Measurements from ENCODE around the gene SLBP.
A peak's percentile ranks its signal among the peaks of the same experiment; 100 is the strongest.

The SLBP gene

DNA sequence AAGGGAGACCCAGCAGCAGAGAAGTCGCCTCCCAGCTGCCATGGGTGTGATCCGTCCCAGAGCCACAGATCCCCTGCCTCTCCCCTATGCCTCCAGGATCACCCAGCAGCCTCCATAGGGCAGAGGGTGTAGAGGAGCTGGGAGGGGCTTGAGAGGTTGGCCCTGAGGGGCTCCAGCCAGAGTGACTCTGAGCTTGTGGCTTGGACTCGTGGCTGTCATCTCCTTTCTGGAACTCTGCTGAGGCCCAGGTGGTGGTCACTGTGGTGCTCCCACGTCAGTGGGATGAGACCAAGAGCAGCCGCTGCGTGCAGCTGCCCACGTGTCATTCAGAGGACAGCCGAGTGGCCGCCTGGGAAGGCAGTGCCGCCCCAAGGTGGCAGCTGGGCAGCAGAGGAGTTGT is 13.4 kb upstream of the SLBP start:
- DNase-seq = no peak

DNA sequence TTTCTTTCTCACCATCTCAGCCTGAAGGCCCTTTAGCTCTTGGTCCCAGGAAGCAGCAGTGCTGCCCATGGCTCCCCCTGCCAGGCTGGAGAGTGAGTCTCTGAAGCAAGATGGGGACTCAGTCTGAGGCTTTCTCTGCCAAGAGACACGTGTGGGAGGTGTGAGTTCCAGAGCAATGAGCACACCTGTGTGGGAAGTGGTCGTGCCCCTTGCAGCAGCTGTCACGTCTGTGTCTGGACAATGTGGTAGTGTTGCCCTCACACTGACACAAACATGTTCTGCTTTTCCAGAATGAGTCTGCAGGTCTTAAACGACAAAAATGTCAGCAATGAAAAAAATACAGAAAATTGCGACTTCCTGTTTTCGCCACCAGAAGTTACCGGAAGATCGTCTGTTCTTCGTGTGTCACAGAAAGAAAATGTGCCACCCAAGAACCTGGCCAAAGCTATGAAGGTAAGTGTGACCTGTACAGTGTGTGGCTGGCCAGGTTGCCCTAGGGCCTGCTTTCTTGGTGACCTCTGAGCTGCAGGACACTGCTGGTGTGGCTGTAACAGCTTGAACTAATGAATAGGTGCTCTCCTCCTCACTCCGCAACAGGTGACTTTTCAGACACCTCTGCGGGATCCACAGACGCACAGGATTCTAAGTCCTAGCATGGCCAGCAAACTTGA is 11.1 kb upstream of the SLBP start:
- no peak for DNase-seq

DNA sequence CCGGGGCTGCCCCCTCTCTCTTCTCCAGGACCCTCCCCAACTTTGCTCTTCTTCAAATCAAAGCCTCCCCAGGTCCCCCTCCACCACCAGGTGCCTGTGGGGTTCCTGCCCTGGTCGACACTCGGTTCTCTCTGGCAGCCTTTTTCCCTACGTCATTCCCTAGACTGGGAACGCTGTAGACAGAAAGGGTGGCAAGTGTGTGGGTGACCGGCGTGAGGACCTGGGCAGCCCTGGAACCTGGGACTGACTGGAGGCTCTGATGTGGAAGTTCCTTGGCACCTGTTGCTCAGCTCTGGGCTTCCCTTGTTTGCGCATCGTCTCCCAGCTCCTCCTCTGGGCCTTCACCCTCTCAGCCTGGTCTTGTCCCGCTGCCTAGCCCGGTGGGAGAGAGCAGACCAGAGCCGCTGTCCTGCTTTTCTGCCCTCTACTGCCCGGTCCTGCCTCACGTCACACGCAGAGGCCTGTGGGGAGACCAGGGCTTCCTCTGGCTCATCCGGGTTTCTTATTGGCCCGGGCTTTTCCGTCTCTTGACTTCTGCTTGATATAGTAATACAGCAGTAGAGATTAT is 10.5 kb upstream of the SLBP start:
- no peak for DNase-seq

DNA sequence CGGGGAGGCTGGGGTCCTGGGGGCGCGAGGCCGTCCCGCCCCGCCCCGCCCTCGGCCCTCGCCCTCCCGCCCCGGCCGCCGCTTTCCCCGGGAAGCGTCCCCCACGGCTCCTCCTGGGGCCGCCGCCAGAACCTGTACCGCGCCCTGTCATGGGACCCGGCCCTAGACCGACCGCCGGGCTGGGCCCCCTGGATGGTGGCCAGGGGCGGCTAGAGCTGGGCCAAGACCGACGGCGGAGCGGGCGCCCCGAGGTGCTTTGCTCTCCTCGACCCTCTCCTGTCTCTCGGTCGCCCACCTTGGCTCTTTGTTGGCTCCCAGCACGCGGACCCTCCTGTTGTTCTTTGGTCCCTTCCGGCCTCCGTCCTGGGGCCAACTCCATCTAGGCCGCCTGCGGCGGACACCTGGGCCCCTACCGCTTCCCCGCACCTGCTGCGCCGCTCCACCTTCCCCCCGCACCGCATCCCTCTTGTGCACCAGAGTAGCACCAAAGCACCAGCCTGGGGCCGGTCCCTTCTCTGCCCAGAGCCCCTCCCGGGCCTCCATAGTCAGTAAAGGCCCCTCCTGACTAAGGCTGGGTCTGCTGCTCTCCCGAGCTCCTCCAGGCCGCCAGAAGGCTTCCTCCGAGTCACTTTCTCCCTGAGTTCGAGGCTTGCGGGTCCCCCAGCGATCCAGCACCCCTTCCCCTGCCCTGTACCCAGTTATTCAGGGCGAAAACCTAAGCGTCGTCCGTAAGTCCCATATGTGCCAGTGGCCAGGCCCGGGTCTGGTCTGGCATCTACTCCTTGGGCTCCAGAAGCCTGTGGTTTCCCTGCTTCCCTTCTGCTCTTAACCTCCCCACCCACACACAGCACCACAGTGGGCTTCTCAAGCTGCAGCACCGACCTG is 9.8 kb upstream of the SLBP start:
- no peak for DNase-seq

DNA sequence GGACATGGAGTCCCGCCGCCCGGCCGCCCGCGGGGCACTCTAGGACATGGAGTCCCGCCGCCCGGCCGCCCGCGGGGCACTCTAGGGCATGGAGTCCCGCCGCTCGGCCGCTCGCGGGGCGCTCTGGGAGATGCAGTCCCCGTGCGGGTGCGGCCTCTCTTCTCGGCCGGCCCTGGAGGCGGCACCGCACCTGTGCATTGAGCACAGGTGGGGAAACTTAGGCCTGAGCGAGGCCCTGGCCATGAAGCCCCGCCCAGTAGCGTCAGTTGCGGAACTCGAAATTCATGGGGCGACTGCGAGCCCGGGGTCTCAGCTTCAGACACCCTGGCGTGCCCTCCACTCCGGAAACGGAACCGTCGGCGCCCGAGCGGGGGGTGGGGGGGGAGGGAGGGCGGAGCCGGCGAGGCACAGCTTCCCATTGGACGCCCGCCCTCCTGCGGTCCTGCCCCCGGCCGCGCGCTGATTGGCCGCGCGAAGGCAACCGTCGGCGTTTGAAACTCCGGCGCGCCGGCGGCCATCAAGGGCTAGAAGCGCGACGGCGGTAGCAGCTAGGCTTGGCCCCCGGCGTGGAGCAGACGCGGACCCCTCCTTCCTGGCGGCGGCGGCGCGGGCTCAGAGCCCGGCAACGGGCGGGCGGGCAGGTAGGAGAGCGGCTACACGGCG is 9.0 kb upstream of the SLBP start, which contains the start of the genes TACC3 and TMEM129:
Gene TACC3 (plus strand): TSS at position 519 of the 663 bp plus-strand sequence. CDS start 1,901 bp downstream, outside the sequence.
Gene TMEM129 (minus strand): TSS at position 321 of the 663 bp plus-strand sequence. CDS start 486 bp downstream, outside the sequence.
- peak; percentile 87 for DNase-seq

DNA sequence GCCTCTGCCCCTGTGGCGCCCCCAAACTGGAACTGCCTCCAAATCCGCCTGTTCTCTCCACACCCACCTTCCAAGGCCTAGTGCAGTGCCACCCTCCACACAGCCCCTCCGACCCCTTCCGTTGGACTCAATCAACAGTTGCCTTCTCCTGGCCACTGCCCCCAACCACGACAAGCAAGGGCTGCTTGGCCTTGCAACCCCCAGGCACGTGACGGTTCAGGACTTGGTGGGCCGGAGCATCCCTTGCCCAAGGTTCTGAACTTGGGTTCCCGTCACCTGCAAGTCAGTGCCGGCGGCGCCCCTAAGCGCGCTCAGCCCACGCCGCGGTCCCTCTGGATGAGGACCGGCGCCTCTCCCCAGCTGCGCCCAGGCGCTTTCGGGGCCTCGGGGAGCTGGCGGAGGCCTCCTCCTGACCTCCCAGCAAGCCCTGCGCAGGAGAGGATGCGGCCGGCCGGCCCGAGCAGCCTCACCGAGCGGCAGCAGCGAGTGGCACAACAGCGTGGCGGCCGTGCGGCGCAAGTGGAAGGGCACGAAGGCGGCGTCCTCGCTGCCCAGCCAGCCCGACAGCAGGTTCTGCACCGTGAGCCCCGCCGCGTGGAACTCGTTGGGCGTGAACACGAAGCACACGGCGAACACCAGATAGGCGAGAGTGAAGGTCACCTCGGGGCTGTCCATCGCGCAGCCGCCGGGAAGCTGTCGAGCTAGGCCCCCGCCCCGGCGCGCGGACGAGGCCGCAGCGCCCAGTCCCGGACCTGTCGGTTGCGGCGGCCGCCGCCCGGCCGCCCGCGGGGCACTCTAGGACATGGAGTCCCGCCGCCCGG is 8.3 kb upstream of the SLBP start:
- DNase-seq = no peak

DNA sequence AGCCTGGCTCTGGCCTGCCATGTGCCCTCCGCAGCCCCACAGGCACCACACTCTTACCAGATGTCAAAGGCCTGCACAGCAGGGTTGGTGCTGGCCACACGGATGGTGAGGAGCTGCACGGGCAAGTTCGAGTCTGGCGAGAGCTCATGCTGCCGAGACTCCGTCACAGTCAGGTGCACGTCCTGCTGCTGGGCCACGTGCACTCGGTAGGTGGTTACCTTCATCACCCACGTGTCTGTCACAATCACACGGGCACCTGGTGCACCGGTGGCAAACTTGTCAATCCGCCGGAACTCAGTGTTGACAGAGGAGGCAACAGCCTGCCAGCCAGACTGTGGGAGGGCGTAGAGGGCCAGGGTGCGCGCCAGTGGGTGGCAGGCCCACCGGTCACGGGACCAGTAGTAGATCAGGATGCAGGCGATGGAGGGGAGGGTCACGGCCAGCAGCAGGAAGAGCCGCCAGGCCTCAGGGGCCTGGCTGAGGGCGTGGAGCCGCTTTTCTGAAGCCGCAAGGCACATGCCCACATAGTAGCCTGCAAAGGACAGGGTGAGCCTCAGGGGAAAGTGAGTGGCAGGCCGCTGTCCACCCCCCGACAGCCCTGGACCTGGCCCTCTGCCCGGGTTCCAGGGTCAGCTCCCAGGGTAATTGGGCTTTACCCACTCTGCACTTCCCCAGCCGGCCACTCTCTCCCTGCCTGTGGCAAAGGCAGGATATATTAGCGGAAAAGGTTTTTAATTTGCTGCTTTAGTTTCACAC is 6.2 kb upstream of the SLBP start:
- DNase-seq = no peak

DNA sequence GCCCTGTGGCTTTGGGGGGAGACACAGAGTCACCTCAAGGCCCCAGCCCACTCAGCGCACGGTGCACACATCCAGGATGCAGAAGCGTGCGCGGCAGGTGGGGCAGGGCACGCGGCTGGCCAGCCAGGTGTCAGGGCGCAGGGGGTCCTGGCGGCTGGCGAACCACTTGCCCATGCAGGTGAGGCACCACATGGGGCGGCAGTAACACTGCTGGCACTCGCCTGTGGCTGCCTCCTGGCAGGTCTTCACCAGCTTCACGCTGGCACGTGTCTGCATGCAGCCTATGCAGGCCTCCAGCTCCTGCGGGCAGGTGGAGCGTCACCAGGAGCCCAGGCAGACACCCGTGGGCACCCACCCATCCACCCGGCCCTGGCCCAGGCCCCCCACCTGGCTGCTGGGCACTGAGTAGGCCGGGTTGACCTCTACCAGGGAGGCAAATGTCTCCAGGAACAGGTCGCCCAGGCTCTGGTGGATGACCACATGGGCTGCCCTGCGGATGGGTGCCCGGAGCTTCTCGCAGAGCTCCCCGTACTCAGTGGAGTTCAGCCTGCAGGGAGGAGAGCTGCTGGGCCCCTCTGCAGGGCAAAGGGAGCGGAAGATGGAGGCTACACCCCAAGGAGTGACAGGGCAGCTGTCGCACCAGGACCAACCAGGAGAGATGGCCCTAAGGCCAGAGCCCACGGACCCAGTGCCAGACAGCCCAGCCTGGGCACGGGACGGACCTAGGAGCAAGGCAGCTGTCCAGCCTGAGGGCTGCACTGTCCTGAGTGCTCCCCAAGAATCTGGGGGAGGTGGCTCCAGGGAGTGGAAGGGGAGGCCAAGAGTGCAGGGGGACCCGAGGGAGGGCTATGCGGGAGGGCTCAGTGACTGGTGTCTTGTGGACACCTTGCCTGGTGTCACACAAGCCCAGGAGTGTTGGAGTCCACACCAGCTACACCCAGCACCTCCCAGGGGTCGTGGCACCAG is 5.3 kb upstream of the SLBP start:
- no peak for DNase-seq

DNA sequence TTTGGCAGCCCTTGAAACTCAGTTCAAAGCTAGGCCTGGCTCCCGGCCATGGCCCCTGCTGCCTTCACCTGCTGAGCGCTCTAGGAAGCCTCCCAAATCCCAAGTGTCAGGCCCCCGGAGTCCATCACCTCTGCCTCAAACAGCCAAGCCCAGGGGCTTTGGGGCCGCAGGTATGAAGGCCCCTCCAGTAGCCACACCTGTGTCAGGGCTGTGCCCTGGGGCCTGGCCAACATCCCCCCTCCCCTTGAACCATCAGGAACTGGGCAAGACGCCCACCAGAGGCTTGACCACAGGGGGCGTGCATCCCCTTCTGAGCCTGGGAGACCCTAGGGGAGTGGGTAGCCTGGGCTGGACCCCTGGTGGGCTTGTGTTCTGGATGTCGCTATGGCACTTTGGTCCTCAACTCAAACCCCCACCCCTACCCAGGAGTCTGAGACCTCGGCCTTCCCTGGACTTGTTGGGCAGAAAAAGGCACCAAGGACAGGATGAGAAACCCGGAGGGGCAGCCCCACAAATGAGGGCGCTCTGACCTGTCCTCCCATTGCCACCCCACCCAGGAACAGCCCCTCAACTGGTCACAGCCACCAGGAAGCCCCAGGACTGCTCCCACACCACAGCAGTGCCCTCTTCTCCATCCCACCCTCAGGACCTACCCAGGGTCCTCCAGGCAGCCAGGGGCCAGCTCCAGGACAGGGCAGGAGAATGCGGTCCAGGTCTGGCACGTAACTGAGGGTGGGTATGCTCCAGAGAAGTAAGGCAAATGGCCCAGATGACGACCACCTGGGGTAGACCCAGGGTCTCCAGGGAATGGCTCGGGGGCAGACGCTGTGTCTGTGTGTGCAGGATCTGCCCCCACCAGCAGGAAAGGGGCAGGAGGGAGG is 4.2 kb upstream of the SLBP start:
- no peak for DNase-seq

DNA sequence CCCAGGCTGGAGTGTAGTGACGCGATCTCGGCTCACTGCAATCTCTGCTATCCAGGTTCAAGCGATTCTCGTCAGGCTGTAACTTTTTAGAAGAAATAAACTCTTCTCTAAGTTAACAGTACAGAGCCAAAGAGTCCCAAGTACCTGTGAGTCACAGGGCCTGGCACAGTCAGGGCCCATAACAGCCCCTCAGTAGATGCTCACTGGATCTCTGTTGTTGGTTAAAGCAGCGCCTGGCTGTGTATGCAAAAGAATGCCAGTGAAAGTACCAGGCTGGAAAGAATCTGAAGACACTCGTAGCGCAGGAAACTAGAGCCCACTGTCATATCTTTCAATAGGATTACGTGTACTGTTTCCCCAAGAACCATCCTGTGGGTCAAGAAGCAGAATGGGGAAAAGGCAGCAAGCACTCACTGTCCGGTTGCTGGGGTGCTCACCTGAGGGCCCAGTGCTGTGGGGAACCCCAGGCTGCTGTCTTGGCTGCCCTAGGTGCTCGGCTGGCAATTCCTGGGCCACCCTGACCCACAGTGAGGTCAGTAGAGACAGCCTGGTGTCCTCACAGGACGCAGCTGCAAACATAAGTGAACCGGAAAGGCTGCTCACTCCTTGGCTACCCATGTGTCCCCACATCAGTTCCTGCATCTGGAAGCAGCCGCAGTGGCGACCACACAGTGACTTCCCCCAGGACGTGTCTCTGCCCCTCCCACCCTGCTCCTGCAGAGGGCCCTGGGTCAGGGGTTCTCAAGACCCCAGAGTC is 3.1 kb upstream of the SLBP start:
- no peak for DNase-seq

DNA sequence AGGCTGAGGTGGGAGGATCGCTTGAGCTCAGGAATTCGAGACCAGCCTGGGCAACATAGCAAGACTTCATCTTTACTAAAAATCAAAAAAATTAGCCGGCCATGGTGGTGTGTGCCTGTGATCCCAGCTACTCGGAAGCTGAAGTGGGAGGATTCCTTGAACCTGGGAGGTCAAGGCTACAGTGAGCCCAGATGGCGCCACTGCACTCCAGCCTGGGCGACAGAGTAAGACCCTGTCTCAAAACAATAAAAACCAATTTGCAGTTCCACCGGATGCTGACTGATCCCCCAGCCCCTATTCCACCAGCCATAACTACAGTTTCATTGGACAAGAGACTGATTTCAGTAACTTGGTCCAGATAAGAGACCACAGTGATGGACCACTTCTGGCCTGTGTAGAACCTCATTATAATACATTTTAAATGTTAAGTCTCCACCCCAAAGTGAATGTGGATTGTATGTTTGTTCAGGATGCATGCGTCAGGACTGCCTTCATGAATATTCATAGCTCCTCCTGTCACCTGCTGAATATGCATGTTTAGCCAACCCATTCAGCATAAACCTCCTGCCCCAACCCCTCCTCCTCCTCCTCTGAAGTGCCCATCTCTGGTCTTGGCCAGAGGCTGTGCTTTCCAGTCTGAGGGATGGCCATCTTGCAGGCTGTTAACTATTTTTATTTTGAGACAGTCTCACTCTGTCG is 2.3 kb upstream of the SLBP start:
- DNase-seq = no peak

DNA sequence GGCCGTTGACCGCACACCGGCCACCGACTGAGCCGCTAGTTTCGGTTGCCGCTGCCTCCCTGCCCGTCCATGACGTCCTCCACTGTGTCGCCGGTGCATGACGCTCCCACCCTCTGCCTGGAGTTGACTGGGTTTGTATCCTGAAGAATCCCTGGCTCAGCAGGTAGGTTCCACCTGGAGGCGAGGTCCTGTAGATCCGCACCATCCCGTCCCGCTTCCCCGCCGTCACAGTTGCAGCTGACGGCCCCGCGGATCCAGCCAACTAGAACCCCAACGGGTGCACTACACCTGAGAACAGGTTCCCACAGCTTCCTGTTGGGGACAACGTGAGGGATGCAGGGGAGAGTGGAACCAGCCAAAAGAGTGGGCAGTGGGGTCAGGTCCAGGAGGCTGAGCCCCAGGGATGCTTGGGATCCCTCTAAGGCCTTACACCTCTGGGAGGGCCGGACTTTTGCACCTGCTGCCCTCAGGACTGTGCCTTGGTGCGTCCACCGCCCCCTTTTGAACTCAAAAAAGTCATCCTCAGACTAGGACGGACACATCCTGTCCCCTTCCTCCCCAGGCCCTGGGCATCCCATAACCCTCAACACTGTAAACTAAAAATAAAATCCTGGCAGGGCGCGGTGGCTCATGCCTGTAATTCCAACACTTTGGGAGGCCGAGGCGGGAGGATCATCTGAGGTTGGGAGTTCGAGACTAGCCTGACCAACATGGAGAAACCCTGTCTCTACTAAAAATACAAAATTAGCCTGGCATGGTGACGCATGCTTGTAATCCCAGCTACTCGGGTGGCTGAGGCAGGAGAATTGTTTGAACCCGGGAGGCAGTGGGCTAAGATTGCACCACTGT is 1.1 kb upstream of the SLBP start:
- no peak for DNase-seq

DNA sequence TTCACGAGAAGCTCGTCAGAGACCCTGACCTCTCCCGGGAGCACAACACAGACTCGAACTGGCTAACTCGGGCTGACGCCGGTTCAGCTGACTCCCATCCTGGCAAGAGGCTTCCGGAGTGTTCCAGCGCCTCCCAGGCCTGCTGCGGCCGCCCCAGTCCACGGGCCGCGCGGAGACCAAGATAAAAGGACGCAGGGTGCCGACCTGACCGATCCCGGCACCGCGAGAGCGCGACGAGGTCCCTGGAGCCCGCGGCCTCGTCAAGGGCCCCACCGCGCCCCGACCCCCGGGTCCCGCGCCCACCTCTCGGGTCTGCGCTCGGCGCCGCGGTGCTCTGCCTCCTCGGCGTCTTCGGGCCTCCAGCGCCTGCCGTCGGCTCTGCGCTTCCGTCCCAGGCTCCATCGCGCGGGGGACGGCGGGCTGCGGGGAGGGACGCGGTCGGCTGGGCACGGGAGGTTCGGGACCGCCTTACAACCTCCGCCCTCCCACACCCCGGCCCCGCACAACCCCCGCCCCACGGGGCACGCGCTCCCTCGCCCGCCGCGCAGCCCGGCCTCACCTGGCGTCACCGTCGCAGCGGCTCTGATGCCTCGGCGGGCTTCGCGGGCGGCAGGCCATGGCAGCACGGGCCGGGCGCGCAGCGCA is 426 bp downstream of the SLBP start:
- no peak for DNase-seq

DNA sequence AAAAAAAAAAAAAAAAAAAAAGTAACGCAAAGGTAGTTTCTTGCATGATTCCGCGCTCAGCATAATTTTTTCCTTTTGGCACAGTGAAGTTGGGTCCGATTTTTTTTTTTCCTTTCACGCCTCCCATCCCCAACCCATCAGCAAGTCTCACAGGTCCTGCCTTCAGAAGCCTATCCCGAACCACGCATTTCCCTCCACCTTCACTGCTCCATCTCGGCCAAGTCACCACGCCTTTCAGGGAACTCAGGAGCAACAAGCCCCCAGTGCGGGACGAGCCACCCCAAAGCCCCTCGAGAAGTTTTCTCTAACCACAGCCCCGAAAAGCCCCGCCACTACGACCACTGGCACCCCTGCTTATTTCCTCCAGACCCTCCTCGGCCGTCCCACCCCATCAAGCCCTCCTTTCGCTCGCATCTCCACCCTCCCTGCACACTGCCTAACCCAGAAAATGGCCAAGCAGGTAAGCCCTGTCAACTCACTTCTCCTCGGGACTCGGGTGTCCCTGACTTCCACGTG is 1.0 kb downstream of the SLBP start:
- DNase-seq = no peak

DNA sequence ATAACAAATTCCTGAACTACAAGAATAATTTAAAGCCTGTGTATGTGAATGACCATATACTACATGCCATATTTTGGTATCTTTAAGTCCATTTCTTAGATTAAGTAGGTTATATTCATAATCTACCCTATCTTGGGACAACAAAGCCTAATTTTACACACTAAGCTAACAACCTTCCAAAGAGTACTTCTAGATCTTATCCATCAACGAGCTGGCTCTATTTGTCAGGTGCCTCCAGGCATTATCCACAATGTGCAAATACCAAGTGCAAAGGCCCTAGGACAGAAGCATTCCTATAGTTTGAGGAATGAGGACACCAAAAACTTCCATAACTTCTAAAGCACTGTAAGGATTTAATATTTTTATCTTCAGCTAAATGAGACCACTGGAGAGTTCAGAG is 3.5 kb downstream of the SLBP start:
- no peak for DNase-seq

DNA sequence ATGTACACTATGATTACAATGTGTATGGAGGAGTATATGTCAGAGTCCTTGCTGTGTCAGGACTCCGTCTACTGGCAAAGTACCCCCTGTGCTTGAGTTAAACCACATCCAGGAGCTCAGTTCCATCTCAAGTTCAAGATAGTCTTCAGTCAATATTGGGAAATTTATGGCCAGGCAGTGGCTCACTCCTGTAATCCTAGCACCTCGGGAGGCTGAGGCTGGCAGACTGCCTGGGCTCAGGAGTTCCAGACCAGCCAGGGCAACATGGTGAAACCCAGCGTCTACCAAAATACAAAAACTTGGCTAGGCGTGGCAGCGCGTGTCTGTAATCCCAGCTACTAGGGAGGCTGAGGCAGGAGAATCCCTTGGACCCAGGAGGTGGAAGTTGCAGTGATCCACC is 5.8 kb downstream of the SLBP start:
- no peak for DNase-seq

Measured in DMS153 (cell line).